Kidney (tissue), 14 donors: ENCODE measurements around the gene PPARGC1A. TPM values are rescaled to one million over a fixed set of nuclear protein-coding genes. Genes with fewer than 3 reads are reported as not detected.
A peak's percentile ranks its signal among the peaks of the same experiment; 100 is the strongest.

Experiments used
- DNase-seq, 5 donors: peaks; one replicate each; pipeline ENCODE4 v3.0.0-alpha.2; 2013 to 2020
- FAIRE-seq: peaks from 2 replicates; lab custom pipeline; 2012; peaks lifted over from hg19 to GRCh38; lab: Jason Lieb, UNC
- H3K27ac ChIP-seq, 2 donors: one replicate each; pipeline ENCODE4 v1.7.0; 2013; ENCODE audit warnings: low read depth in 2 of 2, low read length in 2 of 2, inconsistent platforms in 1 of 2
- H3K27me3 ChIP-seq: one replicate; pipeline ENCODE4 v1.7.1; 2013; ENCODE audit warnings: low read length, inconsistent platforms; ENCODE audit not compliant: control insufficient read depth, insufficient read depth
- H3K36me3 ChIP-seq, 3 donors: one replicate each; pipeline versions ENCODE4 v1.7.0 to v1.7.1; 2013; ENCODE audit warnings: low read length in 3 of 3, control low read depth in 1 of 3, inconsistent platforms in 1 of 3; ENCODE audit not compliant: insufficient read depth in 3 of 3, control insufficient read depth in 2 of 3
- H3K4me1 ChIP-seq, 3 donors: one replicate each; pipeline versions ENCODE4 v1.7.0 to v1.7.1; 2013; ENCODE audit warnings: low read length in 3 of 3, inconsistent platforms in 1 of 3, low read depth in 1 of 3; ENCODE audit not compliant: control insufficient read depth in 2 of 3, insufficient read depth in 2 of 3
- H3K4me3 ChIP-seq, 3 donors: one replicate each; pipeline versions ENCODE4 v1.7.0 to v1.8.1; 2013; ENCODE audit warnings: low read length in 3 of 3, control low read depth in 1 of 3, inconsistent platforms in 1 of 3
- H3K9ac ChIP-seq, 3 donors: one replicate each; pipeline versions ENCODE4 v1.7.0 to v1.7.1; 2013; ENCODE audit warnings: low read length in 3 of 3, control low read depth in 1 of 3, inconsistent platforms in 1 of 3
- H3K9me3 ChIP-seq, 3 donors: one replicate each; pipeline versions ENCODE4 v1.7.0 to v1.7.1; 2013; ENCODE audit warnings: low read length in 3 of 3, control low read depth in 1 of 3, inconsistent platforms in 1 of 3; ENCODE audit not compliant: control insufficient read depth in 2 of 3, insufficient read depth in 1 of 3
- intact Hi-C: fragments of 100-400 bp; cut with DNase I; formaldehyde crosslinking; loops from one replicate; pipeline ENCODE4 v1.11.1; 2022
- polyA plus RNA-seq: library from polyadenylated mRNA; stranded (reverse); fragments of 350-450 nt; fragmentation: Illumina TruSeq; extraction: RNeasy Lipid Tissue Mini Kit (QIAGEN cat#74804); gene quantifications from one replicate; pipeline ENCODE4 v1.2.3, GENCODE V29; 2014; ENCODE audit warnings: low read depth, low replicate concordance; ENCODE audit not compliant: insufficient read depth
- total RNA-seq: library from RNA; stranded (reverse); fragmentation: NEBNext Ultra II Directional; extraction: Animal tissue kit (Norgen Biotek cat#: 25700); gene quantifications from one replicate; pipeline ENCODE4 v1.2.1, GENCODE V29; 2021
- TF ChIP-seq, protein P1 (sequence below): IDR thresholded peaks from 3 replicates; pipeline ENCODE4 v1.5.1; 2012; ENCODE audit warnings: mild to moderate bottlenecking, moderate library complexity, borderline replicate concordance; ENCODE audit not compliant: insufficient read depth; ENCODE audit errors: extremely low read depth
- donor health status: control.
- donor health status: control.
- donor health status: control.
- donor health status: control.
- donor health status: control.
- donor health status: DM: yes; HTN: yes; CAD: no.
- donor health status: Normal renal cell carcinoma (clear cell type).

The PPARGC1A gene
- total and polyA plus RNA-seq, 2 donors from 2014 or later: 22.8 to 80.8 TPM

DNA sequence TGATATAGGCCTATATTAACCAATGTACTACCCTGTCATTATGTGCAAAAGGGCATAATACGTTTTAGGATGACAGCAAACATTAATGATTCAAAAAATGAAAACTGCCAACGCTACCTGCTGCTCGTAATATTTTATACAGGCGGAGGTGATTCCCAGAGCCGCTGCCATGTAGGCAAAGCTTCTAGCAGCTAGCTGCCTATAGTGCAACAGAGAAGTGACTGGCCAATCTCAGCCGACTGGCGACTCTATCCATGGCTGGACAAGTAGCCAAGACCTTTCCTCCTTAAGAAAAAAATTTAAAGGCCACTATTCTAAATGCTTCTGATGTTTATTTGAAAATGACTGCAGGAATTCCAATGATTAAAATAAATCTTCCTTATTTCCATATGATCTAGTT lies 1.9 kb downstream of the PPARGC1A start:
- DNase-seq: no peak
- Histone ChIP-seq H3K27me3 (no peaks in the 10 kb centered on the region), H3K4me3 (peak overlapping the region; percentile 73 to 98 (median 77)), H3K4me1 (peaks cover 0 to 6% (median 3%) of the 10 kb centered on the region in 3 donors), H3K9me3 (no peaks in the 10 kb centered on the region), H3K36me3 (peaks cover 0 to 7% (median 0%) of the 10 kb centered on the region in 3 donors), H3K9ac (peak overlapping the region; percentile 56 to 89 (median 86)), H3K27ac (peak overlapping the region; percentile 83 to 95)
- TF ChIP-seq, protein P1, sequence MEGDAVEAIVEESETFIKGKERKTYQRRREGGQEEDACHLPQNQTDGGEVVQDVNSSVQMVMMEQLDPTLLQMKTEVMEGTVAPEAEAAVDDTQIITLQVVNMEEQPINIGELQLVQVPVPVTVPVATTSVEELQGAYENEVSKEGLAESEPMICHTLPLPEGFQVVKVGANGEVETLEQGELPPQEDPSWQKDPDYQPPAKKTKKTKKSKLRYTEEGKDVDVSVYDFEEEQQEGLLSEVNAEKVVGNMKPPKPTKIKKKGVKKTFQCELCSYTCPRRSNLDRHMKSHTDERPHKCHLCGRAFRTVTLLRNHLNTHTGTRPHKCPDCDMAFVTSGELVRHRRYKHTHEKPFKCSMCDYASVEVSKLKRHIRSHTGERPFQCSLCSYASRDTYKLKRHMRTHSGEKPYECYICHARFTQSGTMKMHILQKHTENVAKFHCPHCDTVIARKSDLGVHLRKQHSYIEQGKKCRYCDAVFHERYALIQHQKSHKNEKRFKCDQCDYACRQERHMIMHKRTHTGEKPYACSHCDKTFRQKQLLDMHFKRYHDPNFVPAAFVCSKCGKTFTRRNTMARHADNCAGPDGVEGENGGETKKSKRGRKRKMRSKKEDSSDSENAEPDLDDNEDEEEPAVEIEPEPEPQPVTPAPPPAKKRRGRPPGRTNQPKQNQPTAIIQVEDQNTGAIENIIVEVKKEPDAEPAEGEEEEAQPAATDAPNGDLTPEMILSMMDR: no peak
- intact Hi-C loops: no loop called here
- no peak for FAIRE-seq

DNA sequence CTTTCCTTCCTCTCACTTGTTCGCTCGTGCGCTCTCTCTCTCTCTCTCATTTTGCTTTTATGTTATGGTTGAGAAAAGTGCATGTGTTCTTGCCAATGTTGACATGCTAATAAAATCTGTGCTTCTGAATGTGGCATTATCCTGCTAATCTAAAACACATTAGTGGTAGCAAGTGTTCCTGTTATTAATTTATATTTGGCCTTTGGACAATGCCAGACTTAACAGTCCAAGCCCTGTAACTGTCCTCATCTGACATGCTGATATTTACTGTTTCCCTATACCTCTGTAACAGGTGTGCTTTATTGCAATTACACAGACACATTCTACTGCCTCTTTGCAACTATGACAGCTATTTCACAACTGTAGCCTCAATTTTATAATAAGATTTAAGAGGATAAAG lies 2.7 kb downstream of the PPARGC1A start:
- DNase-seq: no peak
- Histone ChIP-seq H3K9me3 (no peaks in the 10 kb centered on the region), H3K4me1 (peaks cover 0 to 6% (median 5%) of the 10 kb centered on the region in 3 donors), H3K27me3 (no peaks in the 10 kb centered on the region), H3K4me3 (peak overlapping the region; percentile 8 to 98 (median 77)), H3K27ac (peak overlapping the region; percentile 83), H3K36me3 (peaks cover 0 to 7% (median 0%) of the 10 kb centered on the region in 3 donors), H3K9ac (peak overlapping the region in 2 of 3 donors; percentile 62 to 89)
- FAIRE-seq: no peak
- TF ChIP-seq, protein P1: no peak
- intact Hi-C loops: no loop called here

DNA sequence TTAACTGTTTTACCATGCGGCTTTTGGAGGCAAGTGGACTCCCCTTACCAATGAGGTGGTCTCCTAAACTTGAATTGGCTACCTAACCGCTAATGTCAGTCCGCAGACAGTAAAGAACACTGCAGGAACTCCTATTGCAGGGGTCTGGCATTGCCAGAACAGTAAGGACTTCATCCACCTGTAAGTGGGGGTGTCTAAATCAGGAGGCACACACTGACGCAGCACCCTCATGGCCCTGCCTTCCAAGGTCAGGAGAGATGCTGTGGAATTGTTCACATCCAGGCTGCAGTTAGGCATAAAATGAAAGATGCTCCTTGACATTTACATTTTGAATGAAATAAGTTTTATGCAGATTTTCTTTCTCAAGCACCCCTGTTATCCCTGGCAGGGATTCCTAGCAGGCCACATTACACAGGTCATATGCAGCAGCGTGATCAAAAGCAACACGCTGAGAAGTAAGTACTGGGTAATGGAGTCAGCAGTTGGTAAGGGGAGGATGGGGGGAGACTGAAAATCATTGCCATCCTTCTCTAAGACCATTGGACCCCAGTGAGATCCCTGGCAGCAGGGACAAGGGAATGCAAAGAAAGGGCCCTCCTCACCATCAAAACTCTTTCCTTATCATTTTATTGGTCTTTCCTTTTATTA lies 3.8 kb downstream of the PPARGC1A start:
- DNase-seq (no peak), FAIRE-seq (no peak)
- intact Hi-C loops: no loop called here
- Histone ChIP-seq H3K27ac (peak overlapping the region; percentile 83), H3K36me3 (peaks cover 0 to 7% (median 0%) of the 10 kb centered on the region in 3 donors), H3K9ac (peak overlapping the region in 2 of 3 donors; percentile 49 to 89), H3K9me3 (no peaks in the 10 kb centered on the region), H3K4me3 (peak overlapping the region in 2 of 3 donors; percentile 77 to 98), H3K4me1 (peaks cover 0 to 16% (median 14%) of the 10 kb centered on the region in 3 donors), H3K27me3 (no peaks in the 10 kb centered on the region)
- TF ChIP-seq, protein P1: no peak
